Astrocyte of the spinal cord (primary cell): ENCODE measurements around the gene APEH.

ENCODE experiments used
- DNase-seq: peaks from one replicate; pipeline ENCODE4 v3.0.0; 2011; ENCODE audit warnings: low read depth, low spot score
- H3K4me3 ChIP-seq: 2 replicates; pipeline ENCODE4 v1.5.1; 2011; ENCODE audit warnings: low read depth, mild to moderate bottlenecking, low read length, moderate library complexity
- CTCF ChIP-seq: IDR thresholded peaks from 2 replicates; pipeline ENCODE4 v1.5.1; 2012; ENCODE audit warnings: low read depth, mild to moderate bottlenecking, low read length, inconsistent platforms
- in situ Hi-C: cut with HindIII; loops from 2 replicates; pipeline ENCODE4 v1.10.0; 2017; ENCODE audit warnings: low sequenced_read_pairs

The APEH gene

GRCh38 chr3:49657208-49657915 lies 16.8 kb upstream of the APEH start:
- no peak for DNase-seq
- no peak for TF ChIP-seq CTCF
- H3K4me3 ChIP-seq: no peak overlapping the region
- in situ Hi-C loops: no loop called here

- no peak overlapping the region for H3K4me3 ChIP-seq
- no peak for TF ChIP-seq CTCF
- DNase-seq: no peak
- in situ Hi-C loops: no loop called here
Measured at GRCh38 chr3:49658711-49659110, 15.4 kb upstream of the APEH start.

- no peak for TF ChIP-seq CTCF
- DNase-seq: no peak
- in situ Hi-C loops: no loop called here
- no peak overlapping the region for H3K4me3 ChIP-seq
Measured at GRCh38 chr3:49659756-49660155, 14.4 kb upstream of the APEH start.

- DNase-seq: no peak
- no peak overlapping the region for H3K4me3 ChIP-seq
- in situ Hi-C loops: no loop called here
- TF ChIP-seq CTCF: no peak
Measured at GRCh38 chr3:49661281-49661680, 12.9 kb upstream of the APEH start.

GRCh38 chr3:49662021-49662420 lies 12.1 kb upstream of the APEH start:
- DNase-seq: no peak
- in situ Hi-C loops: no loop called here
- H3K4me3 ChIP-seq: no peak overlapping the region
- TF ChIP-seq CTCF: no peak

GRCh38 chr3:49662720-49663413 lies 11.3 kb upstream of the APEH start:
- in situ Hi-C loops: no loop called here
- H3K4me3 ChIP-seq: no peak overlapping the region
- no peak for DNase-seq
- no peak for TF ChIP-seq CTCF
